Endothelial cell of hepatic sinusoid (primary cell): Measurements from ENCODE around the gene STAB2.

Source experiments
- in situ Hi-C: cut with HindIII; loops from 2 replicates; pipeline ENCODE4 v1.10.0; 2017; ENCODE audit warnings: low sequenced_read_pairs

Gene STAB2

GRCh38 chr12:103773109-103773910, 186.2 kb downstream of the STAB2 start:
- in situ Hi-C loops = no loop called here

GRCh38 chr12:103774977-103775560, 188.0 kb downstream of the STAB2 start:
- in situ Hi-C loops = loop anchor here (5.0 kb wide), 2 partner anchors 57 to 82 kb away; no protein-coding TSS in a partner anchor

GRCh38 chr12:103778781-103779180, 191.7 kb downstream of the STAB2 start:
- in situ Hi-C loops = loop anchor here (5.0 kb wide), 2 partner anchors 54 to 79 kb away; no protein-coding TSS in a partner anchor

- in situ Hi-C loops = loop anchor here (5.0 kb wide), 2 partner anchors 53 to 78 kb away; no protein-coding TSS in a partner anchor
These were observed 192.5 kb downstream of the STAB2 start for GRCh38 chr12:103779410-103780092.

GRCh38 chr12:103780093-103780440, 193.0 kb downstream of the STAB2 start:
- in situ Hi-C loops = no loop called here

GRCh38 chr12:103780992-103781391, 193.9 kb downstream of the STAB2 start:
- in situ Hi-C loops = no loop called here

- in situ Hi-C loops = no loop called here
These were observed 195.3 kb downstream of the STAB2 start for GRCh38 chr12:103782399-103782798.

- in situ Hi-C loops = no loop called here
These were observed 196.9 kb downstream of the STAB2 start for GRCh38 chr12:103783744-103784664.

- in situ Hi-C loops = no loop called here
These were observed 198.4 kb downstream of the STAB2 start for GRCh38 chr12:103785243-103786031.

- in situ Hi-C loops = no loop called here
These were observed 199.1 kb downstream of the STAB2 start for GRCh38 chr12:103786201-103786600.

GRCh38 chr12:103791350-103791920, 204.4 kb downstream of the STAB2 start:
- in situ Hi-C loops = no loop called here

GRCh38 chr12:103793046-103793445, 206.0 kb downstream of the STAB2 start:
- in situ Hi-C loops = no loop called here

GRCh38 chr12:103793512-103794045, 206.5 kb downstream of the STAB2 start:
- in situ Hi-C loops = no loop called here

GRCh38 chr12:103794309-103795213, 207.5 kb downstream of the STAB2 start:
- in situ Hi-C loops = no loop called here

GRCh38 chr12:103798586-103798985, 211.5 kb downstream of the STAB2 start:
- in situ Hi-C loops = no loop called here

GRCh38 chr12:103799504-103799856, 212.4 kb downstream of the STAB2 start:
- in situ Hi-C loops = no loop called here

GRCh38 chr12:103799857-103800771, 213.0 kb downstream of the STAB2 start:
- in situ Hi-C loops = no loop called here
